Activated effector memory CD4-positive, alpha-beta T cell treated with anti-CD3 and anti-CD28 coated beads, Interleukin-2, amount 50 U/mL, for 16 hours (primary cell): Measurements from ENCODE around the gene COG4.

Experiments used
- DNase-seq: peaks from one replicate; pipeline ENCODE4 v3.0.0-alpha.2; 2020

COG4 gene

GRCh38 chr16:70526403-70526802 lies 3.0 kb upstream of the COG4 start:
- no peak for DNase-seq

DNA sequence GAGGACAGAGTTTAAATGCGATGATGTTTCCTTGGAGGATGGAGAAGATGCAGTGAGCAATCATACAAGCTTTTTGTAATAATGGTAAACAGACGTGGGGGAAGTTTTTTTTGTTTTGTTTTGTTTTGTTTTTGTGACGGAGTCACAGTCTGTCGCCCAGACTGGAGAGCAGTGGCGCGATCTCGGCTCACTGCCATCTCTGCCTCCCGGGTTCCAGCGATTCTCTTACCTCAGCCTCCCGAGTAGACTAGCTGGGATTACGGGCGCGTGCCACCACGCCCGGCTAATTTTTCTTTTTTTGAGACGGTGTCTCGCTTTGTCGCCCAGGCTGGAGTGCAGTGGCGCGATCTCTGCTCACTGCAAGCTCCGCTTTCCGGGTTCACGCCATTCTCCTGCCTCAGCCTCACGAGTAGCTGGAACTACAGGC lies 1.1 kb upstream of the COG4 start:
- peak; percentile 74 for DNase-seq

- DNase-seq = peak; percentile 89
Measured at GRCh38 chr16:70523743-70524398, 517 bp upstream of the COG4 start, which contains the start of gene SF3B3. SF3B3 (plus strand) TSS chr16:70523816; CDS start chr16:70526657, 2,841 bp downstream.

DNA sequence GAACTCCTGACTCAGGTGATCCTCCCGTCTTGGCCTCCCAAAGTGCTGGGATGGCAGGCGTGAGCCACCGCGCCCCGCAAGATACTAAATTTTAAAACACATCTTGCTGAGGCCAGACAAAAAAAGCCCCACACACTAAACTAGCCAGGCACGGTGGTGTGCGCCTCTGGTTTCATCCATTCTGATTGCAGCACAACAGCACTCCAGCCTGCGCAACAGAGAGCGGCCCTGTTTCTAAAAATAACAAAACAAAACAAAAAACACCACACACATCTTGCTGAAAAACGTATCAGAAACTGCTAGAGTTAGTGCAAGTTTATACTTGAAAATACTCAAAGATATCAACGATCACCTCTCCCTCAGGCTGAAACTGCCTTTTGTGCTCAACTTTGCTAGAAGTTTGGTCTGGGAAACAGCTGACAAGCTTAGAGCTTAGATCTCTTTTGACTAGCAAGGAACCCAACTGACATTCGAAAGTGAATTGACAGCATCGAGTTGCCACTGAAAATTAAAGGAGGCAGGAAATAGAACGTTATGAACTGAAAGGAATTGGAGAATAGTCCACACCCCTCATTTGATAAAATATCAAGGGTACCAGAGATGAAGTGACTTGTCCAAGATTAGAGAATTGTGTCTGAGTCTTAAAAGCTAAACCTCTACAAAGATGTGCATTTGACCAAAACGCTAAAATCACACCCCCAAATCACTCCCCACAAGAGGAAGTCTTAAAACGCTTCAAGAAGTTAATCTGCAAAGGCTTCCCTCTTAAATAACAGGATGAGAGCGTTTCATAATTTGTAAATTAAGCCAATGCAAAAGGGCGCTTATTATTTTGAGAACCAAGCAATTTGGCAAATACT lies 908 bp downstream of the COG4 start:
- DNase-seq = no peak

DNA sequence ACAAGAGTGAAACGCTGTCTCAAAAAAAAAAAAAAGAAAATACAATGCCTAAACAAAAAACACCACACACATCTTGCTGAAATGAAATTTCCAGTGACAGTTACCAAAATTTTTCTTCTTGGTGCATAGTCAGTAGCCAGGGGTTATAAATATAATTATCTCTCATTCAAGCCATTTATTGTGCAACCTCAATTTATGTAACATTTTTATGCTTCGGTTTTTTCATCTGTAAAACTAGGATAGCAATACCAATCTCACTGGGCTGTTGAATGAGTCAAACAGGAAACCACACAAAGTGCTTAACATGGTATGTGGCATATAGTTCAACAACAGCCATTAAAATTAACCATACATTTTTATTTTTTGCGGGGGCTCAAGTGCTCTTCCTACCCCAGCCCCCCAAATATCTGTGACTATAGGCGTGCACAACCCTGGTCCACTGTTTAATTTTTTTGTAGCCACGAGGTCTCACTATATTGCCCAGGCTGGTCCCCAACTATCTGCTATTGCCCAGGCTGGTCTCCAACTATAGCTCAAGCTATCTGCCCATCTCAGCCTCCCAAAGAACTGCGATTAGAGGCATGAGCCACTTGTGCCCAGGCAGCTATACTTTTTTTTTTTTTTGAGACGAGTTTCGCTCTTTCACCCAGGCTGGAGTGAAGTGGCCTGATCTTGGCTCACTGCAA lies 2.6 kb downstream of the COG4 start:
- no peak for DNase-seq

DNA sequence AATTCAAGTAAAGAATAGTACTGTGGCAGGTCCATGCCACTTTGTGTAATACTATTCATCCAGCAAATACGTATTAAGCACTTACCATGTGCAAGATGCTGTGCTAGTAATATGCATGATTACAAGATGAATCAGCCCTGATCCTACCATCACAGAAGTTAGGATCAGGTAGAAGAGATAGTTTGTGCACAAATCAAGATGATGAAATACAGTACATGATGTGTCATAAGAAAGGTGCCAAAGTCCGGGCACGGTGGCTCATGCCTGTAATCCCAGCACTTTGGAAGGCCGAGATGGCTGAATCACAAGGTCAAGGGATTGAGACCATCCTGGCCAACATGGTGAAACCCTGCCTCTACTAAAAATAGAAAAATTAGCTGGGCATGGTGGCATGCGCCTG lies 10.9 kb downstream of the COG4 start:
- DNase-seq = no peak

DNA sequence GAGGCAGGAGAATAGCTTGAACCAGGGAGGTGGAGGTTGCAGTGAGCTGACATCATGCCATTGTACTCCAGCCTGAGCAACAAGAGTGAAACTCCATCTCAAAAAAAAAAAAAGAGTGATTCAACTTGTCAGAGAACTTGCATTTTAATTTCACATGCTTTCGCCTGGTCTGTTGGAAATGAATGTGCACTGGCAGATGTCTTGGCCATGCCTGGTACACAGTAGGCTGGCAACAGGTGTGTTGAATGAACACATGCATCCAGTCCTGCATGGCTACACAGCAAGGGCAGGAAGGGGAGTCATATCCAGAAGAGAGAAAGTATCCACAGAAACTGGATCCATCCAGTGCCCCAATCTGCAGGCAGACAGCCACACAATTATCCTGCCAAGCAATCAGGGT lies 11.5 kb downstream of the COG4 start:
- no peak for DNase-seq

GRCh38 chr16:70510216-70510615 lies 13.1 kb downstream of the COG4 start:
- no peak for DNase-seq

- DNase-seq = peak; percentile 12
Measured at GRCh38 chr16:70508752-70509151, 14.6 kb downstream of the COG4 start.

DNA sequence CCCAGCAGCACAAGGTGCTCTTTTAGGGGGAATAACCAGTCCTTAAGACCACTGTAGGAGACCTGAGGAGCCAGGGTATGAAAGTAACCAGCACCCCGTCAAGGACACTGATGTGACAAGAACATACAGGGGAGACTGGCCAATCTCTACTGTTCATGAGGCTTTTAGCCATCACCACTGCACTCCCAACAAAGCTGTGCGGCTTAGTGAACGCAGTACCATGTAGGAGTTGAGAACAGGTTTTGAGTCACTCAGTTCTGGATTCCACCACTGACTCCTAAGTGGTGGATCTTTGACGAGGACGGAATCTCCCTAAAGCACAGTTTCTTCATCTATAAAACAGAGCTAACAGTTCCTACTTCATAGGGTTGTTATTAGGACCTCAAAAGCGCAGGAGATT lies 26.8 kb downstream of the COG4 start:
- no peak for DNase-seq

- no peak for DNase-seq
Measured at GRCh38 chr16:70495425-70496182, 27.8 kb downstream of the COG4 start.

DNA sequence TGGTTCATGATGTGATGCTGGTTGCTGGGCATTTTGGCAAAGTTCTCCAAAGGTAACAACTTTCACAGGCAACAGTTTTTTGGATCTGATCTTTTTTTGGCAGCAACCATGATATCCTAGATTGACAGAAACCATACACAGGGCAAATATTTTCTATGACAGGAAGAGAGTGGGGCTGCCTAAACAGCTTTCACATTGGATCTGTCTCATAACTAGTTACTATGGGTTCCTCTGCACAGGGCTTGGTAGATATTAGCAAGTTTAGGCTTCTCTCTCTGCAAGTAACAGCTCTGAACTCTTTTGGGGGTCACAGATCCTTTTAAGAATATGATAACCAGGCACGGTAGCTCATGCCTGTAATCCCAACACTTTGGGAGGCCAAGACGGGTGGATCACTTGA lies 28.6 kb downstream of the COG4 start:
- no peak for DNase-seq

GRCh38 chr16:70494202-70494770 lies 29.1 kb downstream of the COG4 start:
- DNase-seq = no peak

DNA sequence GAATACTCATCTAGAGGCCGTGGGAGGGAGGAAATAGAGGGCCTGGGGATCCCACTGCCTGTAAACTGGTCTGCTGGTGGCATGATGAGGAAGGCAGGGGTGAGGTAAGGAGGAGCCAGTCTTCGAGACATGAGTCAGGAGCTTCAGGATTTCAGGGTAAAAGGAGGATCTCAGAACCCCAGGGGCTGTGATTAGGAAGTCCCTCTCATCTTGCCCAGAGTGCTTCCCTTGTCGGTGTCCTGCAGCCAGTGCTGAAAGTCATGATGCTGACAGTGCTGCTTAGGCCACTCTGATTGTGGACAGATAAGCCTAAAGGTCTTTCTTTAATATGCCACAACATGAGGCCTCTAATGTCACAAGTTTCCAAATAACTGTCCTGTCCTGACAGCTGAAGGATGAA lies 29.6 kb downstream of the COG4 start:
- no peak for DNase-seq

GRCh38 chr16:70490261-70490660 lies 33.1 kb downstream of the COG4 start:
- DNase-seq = no peak

DNA sequence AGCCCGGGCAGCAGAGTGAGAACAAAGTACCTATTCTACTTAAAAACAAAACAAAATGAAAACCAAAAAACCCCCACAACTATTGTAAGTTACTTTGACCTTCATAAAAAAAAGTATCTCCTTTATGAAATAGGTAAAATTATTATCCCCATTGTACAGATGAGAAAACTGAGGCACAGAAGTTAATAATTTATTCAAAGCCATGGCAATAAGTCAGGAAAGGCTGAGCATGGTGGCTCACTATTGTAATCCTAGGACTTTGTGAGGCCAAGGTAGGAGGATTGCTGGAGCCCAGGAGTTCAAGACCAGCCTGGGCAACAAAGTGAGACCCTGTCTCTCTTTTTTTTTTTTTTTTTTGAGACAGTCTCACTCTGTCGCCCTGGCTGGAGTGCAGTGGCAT lies 38.5 kb downstream of the COG4 start:
- DNase-seq = no peak

- no peak for DNase-seq
Measured at GRCh38 chr16:70483426-70483825, 39.9 kb downstream of the COG4 start.

DNA sequence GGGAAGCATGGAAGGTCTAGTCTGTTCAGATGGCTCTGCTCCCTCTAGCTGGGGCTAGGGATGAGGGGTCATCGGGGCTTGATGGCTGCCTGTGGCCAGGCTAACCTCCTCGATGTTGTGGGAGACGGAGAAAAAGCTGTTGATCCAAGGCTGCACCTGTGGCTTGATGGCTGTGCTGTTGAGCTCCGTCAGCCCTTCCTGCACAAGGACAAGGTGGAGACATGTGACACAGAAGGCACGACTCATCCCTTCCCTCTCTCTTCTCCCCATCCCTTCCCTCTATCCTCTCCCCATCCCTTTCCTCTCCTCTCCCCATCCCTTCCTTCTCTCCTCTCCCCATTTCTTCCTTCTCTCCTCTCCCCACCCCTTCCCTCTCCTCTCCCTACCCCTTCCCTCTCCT lies 40.7 kb downstream of the COG4 start:
- DNase-seq = no peak

- DNase-seq = no peak
Measured at GRCh38 chr16:70481929-70482536, 41.3 kb downstream of the COG4 start.

DNA sequence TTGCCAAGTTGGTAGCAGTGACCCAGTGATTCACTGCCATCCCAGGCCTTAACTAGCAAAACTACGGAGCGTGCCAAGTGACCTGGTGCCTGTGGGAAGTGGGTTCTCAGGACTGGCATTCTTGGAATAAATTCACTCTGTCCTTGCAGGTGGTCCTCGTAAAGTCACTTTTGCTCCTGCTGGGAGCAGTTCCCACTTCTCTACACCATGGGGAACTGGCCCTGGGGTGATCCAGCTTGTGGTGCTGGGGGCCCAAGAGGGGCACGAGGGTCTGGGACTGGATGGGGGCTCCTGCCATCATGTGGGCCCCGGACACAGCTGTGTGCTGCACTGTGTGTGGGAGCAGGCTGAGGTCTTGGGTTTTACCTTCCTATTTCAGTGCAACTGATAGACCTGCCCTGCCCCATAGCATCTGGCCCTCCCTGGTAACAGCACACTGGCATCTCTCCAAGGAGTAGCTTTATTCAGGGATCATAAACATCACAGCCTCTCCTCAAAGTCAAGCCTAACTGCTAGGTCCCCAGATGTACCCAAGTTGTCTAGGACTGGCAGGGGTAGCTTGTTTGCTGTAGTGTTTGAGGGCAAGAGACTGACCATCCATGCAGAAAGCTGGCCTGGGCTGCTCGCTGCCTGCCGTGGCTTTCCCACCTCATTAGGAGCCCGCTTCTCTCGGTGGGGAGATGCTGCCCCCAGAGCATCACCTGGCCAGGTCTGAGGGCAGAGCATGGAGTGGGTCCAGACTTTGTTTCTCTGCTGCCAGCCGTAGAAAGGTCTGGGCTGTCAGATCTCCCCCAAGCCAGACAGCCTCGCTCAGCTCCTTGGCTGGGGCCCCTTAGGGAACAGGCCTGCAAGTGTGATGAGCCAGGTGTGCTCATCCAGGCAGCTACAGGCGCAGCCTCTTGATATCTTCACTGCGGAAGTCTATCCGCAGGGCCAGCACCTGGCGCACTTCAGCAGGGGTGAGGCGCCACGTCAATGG lies 42.9 kb downstream of the COG4 start:
- no peak for DNase-seq

DNA sequence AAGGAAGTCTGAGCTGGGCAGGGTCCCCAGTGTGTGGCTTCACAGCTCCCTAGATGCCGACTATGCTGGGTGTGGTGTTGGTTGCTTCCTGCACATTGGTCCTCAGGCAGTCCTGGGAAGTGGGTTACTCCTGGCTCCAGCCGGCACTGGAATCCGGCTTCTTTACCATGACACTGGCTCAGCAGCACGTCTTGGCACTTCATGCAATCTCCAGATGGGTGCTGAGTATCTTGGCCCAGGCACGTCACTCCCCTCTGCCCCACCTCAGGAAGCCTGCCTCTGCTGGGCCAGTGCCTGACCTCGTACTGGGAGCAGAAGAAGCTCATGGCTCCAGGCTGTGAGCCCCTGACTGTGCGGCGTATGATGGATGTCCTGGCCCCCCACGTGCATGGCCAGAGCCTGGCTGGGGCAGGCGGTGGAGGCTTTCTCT lies 44.4 kb downstream of the COG4 start:
- no peak for DNase-seq
